H1 (cell line): ENCODE results near the gene SPATA31D4. TPM values are rescaled to one million over a fixed set of nuclear protein-coding genes. Genes with fewer than 3 reads are reported as not detected.

Experiments used
- CTCF ChIA-PET: fragments of 300-600 bp; sonication (Branson Sonifier 250); formaldehyde crosslinking; loops from one replicate; lab custom pipeline; 2021; ENCODE audit not compliant: partially characterized antibody; lab: Charles Lee
- POLR2A ChIA-PET: fragments of 300-600 bp; sonication (Branson Sonifier 250); formaldehyde crosslinking; loops from one replicate; lab custom pipeline; 2021; ENCODE audit warnings: inconsistent platforms; ENCODE audit not compliant: partially characterized antibody; lab: Charles Lee
- DNase-seq, 2 experiments: peaks; one replicate each; pipeline versions ENCODE4 v3.0.0 to v3.0.0-alpha.2; 2010 to 2022; ENCODE audit warnings: low spot score in 2 of 2, low read depth in 1 of 2, mixed read lengths in 1 of 2
- FAIRE-seq: peaks from 2 replicates; lab custom pipeline; 2011; peaks lifted over from hg19 to GRCh38; lab: Jason Lieb, UNC
- H2AFZ ChIP-seq: 2 replicates; pipeline ENCODE4 v1.8.1; 2012; ENCODE audit warnings: low read length, inconsistent platforms
- H2AK5ac ChIP-seq: 2 replicates; pipeline ENCODE4 v1.6.1; 2013; ENCODE audit warnings: low read depth, low read length
- H2BK120ac ChIP-seq: replicated peaks from 2 replicates; pipeline ENCODE3; 2013; ENCODE audit warnings: low read depth, low read length, inconsistent platforms
- H2BK12ac ChIP-seq: 2 replicates; pipeline ENCODE4 v1.6.1; 2013; ENCODE audit warnings: low read depth, low read length
- H2BK15ac ChIP-seq: 2 replicates; pipeline ENCODE4 v1.6.1; 2013; ENCODE audit warnings: low read length
- H2BK20ac ChIP-seq: 2 replicates; pipeline ENCODE4 v1.6.1; 2013; ENCODE audit warnings: low read length
- H2BK5ac ChIP-seq: 2 replicates; pipeline ENCODE4 v1.6.1; 2013; ENCODE audit warnings: low read depth, low read length
- H3K14ac ChIP-seq: 2 replicates; pipeline ENCODE4 v1.6.1; 2013; ENCODE audit warnings: inconsistent platforms; ENCODE audit not compliant: insufficient read length
- H3K18ac ChIP-seq: 2 replicates; pipeline ENCODE4 v1.6.1; 2013; ENCODE audit warnings: low read length; ENCODE audit errors: extremely low read depth
- H3K23ac ChIP-seq: 2 replicates; pipeline ENCODE4 v1.6.1; 2013; ENCODE audit warnings: inconsistent platforms; ENCODE audit not compliant: insufficient read length
- H3K23me2 ChIP-seq: 2 replicates; pipeline ENCODE4 v1.6.1; 2013; ENCODE audit warnings: low read depth, low read length
- H3K27ac ChIP-seq: 2 replicates; pipeline ENCODE4 v1.6.1; 2011; ENCODE audit warnings: low read depth, low read length, inconsistent platforms
- H3K27me3 ChIP-seq, 4 experiments: replicated peaks in 1 of 4; 1 replicate in 1 of 4; 2 replicates in 3 of 4; pipeline versions ENCODE4 v1.6.1 to v1.8.1; 2011 to 2013; ENCODE audit warnings: low read length in 3 of 4, mild to moderate bottlenecking in 3 of 4, inconsistent platforms in 2 of 4, mixed read lengths in 2 of 4, moderate library complexity in 1 of 4; ENCODE audit not compliant: control insufficient read depth in 3 of 4, insufficient read depth in 3 of 4; ENCODE audit errors: extremely low read depth in 1 of 4
- H3K36me3 ChIP-seq, 4 experiments: 2 replicates each; pipeline versions ENCODE4 v1.6.1 to v1.8.1; 2011 to 2013; ENCODE audit warnings: mild to moderate bottlenecking in 4 of 4, low read length in 3 of 4, moderate library complexity in 2 of 4, control low read depth in 1 of 4, inconsistent platforms in 1 of 4; ENCODE audit not compliant: insufficient read depth in 4 of 4, control insufficient read depth in 2 of 4
- H3K4ac ChIP-seq: replicated peaks from 2 replicates; pipeline ENCODE3; 2013; ENCODE audit warnings: low read length, low read depth, mixed read lengths, inconsistent platforms; ENCODE audit not compliant: insufficient read length
- H3K4me1 ChIP-seq, 4 experiments: replicated peaks in 1 of 4; 1 replicate in 1 of 4; 2 replicates in 3 of 4; pipeline versions ENCODE4 v1.6.1 to v1.8.1; 2011 to 2013; ENCODE audit warnings: low read length in 3 of 4, inconsistent platforms in 2 of 4, mixed read lengths in 1 of 4; ENCODE audit not compliant: insufficient read depth in 4 of 4, control insufficient read depth in 3 of 4
- H3K4me2 ChIP-seq, 2 experiments: 2 replicates each; pipeline versions ENCODE4 v1.6.1 to v1.8.1; 2011 to 2013; ENCODE audit warnings: low read depth in 2 of 2, low read length in 2 of 2, control low read depth in 1 of 2, inconsistent platforms in 1 of 2, mild to moderate bottlenecking in 1 of 2; ENCODE audit not compliant: insufficient read depth in 1 of 2
- H3K4me3 ChIP-seq, 4 experiments: fragments of 200-600, 300-600 bp in 1 of 4; sonication (generic), shearing (Covaris generic), sonication (Bioruptor Twin) in 1 of 4; 2 replicates each; pipeline versions ENCODE4 v1.5.1 to v1.8.1; 2011 to 2016; ENCODE audit warnings: low read length in 4 of 4, low read depth in 3 of 4, control low read depth in 2 of 4, inconsistent platforms in 2 of 4, mild to moderate bottlenecking in 2 of 4, mixed read lengths in 1 of 4, moderate library complexity in 1 of 4; ENCODE audit not compliant: insufficient read depth in 2 of 4; ENCODE audit errors: extremely low read depth in 1 of 4
- H3K56ac ChIP-seq: replicated peaks from 2 replicates; pipeline ENCODE3; 2013; ENCODE audit warnings: low read depth, mild to moderate bottlenecking, mixed read lengths, low read length, inconsistent platforms; ENCODE audit not compliant: insufficient read length
- H3K79me1 ChIP-seq: 2 replicates; pipeline ENCODE4 v1.6.1; 2013; ENCODE audit warnings: low read depth, low read length, control low read depth
- H3K79me2 ChIP-seq, 2 experiments: 2 replicates each; pipeline versions ENCODE4 v1.6.1 to v1.8.1; 2012 to 2013; ENCODE audit warnings: low read length in 2 of 2, mild to moderate bottlenecking in 2 of 2, inconsistent platforms in 1 of 2; ENCODE audit not compliant: insufficient read depth in 2 of 2, control insufficient read depth in 1 of 2
- H3K9ac ChIP-seq, 4 experiments: replicated peaks in 1 of 4; 1 replicate in 1 of 4; 2 replicates in 3 of 4; pipeline versions ENCODE4 v1.6.1 to v1.8.1; 2011 to 2013; ENCODE audit warnings: low read depth in 3 of 4, low read length in 3 of 4, control low read depth in 2 of 4, mild to moderate bottlenecking in 2 of 4, moderate library complexity in 2 of 4, inconsistent platforms in 1 of 4; ENCODE audit errors: extremely low read depth in 1 of 4
- H3K9me3 ChIP-seq, 2 experiments: 2 replicates each; pipeline versions ENCODE4 v1.6.1 to v1.8.1; 2012 to 2013; ENCODE audit warnings: mild to moderate bottlenecking in 2 of 2, moderate library complexity in 2 of 2, control low read depth in 1 of 2, inconsistent platforms in 1 of 2, low read depth in 1 of 2, low read length in 1 of 2, mixed read lengths in 1 of 2; ENCODE audit not compliant: insufficient read depth in 2 of 2
- H4K20me1 ChIP-seq, 2 experiments: replicated peaks in 1 of 2; 2 replicates each; pipeline versions ENCODE3 to v1.8.1; 2011 to 2013; ENCODE audit warnings: inconsistent platforms in 2 of 2, low read length in 2 of 2, mild to moderate bottlenecking in 1 of 2; ENCODE audit not compliant: insufficient read depth in 2 of 2, control insufficient read depth in 1 of 2
- H4K5ac ChIP-seq: 2 replicates; pipeline ENCODE4 v1.6.1; 2013; ENCODE audit warnings: low read length, low read depth, mixed read lengths, inconsistent platforms; ENCODE audit not compliant: insufficient read length
- H4K8ac ChIP-seq: 2 replicates; pipeline ENCODE4 v1.8.0; 2013; ENCODE audit warnings: mild to moderate bottlenecking, moderate library complexity, low read length, inconsistent platforms; ENCODE audit not compliant: insufficient read depth; ENCODE audit errors: extremely low read depth
- H4K91ac ChIP-seq: replicated peaks from 2 replicates; pipeline ENCODE3; 2013; ENCODE audit warnings: low read length, mixed read lengths, inconsistent platforms; ENCODE audit not compliant: insufficient read length
- CHD1 ChIP-seq: IDR thresholded peaks from 2 replicates; pipeline ENCODE4 v1.6.1; 2012; ENCODE audit warnings: low read depth, low read length, improper control_type of control experiment
- CREB1 ChIP-seq: IDR thresholded peaks from 2 replicates; pipeline ENCODE4 v1.6.1; 2012; ENCODE audit warnings: inconsistent platforms
- EZH2 ChIP-seq: fragments of 200-600 bp; sonication (generic); IDR thresholded peaks from 2 replicates; pipeline ENCODE4 v1.7.1; 2012; ENCODE audit warnings: low read depth, mild to moderate bottlenecking, moderate library complexity, low read length, inconsistent platforms; ENCODE audit not compliant: severe bottlenecking
- RAD21 ChIP-seq, 2 experiments: IDR thresholded peaks in 1 of 2; conservative IDR thresholded peaks in 1 of 2; 2 replicates each; pipeline ENCODE4 v1.6.1; 2011; ENCODE audit warnings: low read depth in 2 of 2, low read length in 2 of 2, improper control_type of control experiment in 1 of 2, inconsistent platforms in 1 of 2, mild to moderate bottlenecking in 1 of 2, moderate library complexity in 1 of 2
- RBBP5 ChIP-seq: IDR thresholded peaks from 2 replicates; pipeline ENCODE4 v1.7.1; 2012; ENCODE audit warnings: low read depth, mild to moderate bottlenecking, inconsistent platforms, low read length, moderate library complexity, borderline replicate concordance
- TBP ChIP-seq: IDR thresholded peaks from 2 replicates; pipeline ENCODE4 v1.6.1; 2011; ENCODE audit warnings: low read depth, low read length, improper control_type of control experiment
- WGBS, 2 experiments: shearing (Covaris generic) in 1 of 2; methylation state at CpG; one replicate each; pipeline versions ENCODE4 v1.1.6 to v1.1.7; 2013 to 2015; ENCODE audit warnings: low lambda C conversion rate in 2 of 2, mixed read lengths in 2 of 2, inconsistent platforms in 1 of 2, low coverage in 1 of 2, missing lambda C conversion rate in 1 of 2; ENCODE audit not compliant: insufficient replicate concordance in 2 of 2, insufficient coverage in 1 of 2, insufficient read length in 1 of 2; ENCODE audit errors: extremely low coverage in 1 of 2, missing lambda C conversion rate in 1 of 2; 5-methylcytosine and 5-hydroxymethylcytosine counted together
- polyA plus RNA-seq, 7 experiments: library from polyadenylated mRNA; depleted of rRNA in 3 of 7; stranded (reverse) in 5 of 7; unstranded in 2 of 7; fragments of >200 nt in 5 of 7; fragments of 200-250 nt in 2 of 7; gene quantifications; 1 replicate in 5 of 7; 2 replicates in 1 of 7; 4 replicates in 1 of 7; pipeline versions ENCODE4 v1.2.1 to v1.2.3, GENCODE V29; 2011 to 2013; ENCODE audit warnings: missing spikeins in 2 of 7, mixed read lengths in 2 of 7
- total RNA-seq: library from RNA; stranded (reverse); fragmentation: NEBNext Ultra II Directional; extraction: Animal tissue kit (Norgen Biotek cat#: 25700); gene quantifications from 2 replicates; pipeline ENCODE4 v1.2.1, GENCODE V29; 2021
- TF ChIP-seq, protein P1 (sequence below), 3 experiments: IDR thresholded peaks; 1 replicate in 2 of 3; 2 replicates in 1 of 3; pipeline versions ENCODE4 v1.5.1 to v1.6.1; 2011; ENCODE audit warnings: low read length in 3 of 3, mild to moderate bottlenecking in 3 of 3, inconsistent platforms in 2 of 3, low read depth in 1 of 3, moderate library complexity in 1 of 3; ENCODE audit not compliant: insufficient read depth in 1 of 3; ENCODE audit errors: control extremely low read depth in 1 of 3

The SPATA31D4 gene
- total and polyA plus RNA-seq, 2 of the 8 experiments (the other 6 are each of a cell fraction or from before 2014, with no cell fraction given), result not detected

DNA sequence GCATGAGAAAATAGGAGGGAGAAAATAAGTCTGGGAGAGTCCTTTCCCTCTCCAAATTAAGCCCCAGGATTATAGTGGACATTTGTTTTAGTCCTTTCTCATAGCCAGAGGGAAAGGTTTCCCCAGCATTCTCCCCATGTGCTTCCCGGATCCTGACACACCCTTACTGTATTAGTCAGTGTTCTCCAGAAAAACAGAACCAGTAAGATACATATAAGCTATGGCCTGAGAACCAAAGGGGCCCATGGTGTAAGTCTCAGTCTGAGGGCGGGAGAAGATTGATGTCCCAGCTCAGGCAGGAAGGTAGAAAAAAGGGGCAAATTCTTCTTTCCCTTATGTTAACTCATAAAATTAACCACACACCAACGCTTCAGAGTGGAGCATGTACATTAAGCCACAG is 25.6 kb upstream of the SPATA31D4 start:
- Histone ChIP-seq H3K18ac (no peak overlapping the region), H3K36me3 (no peaks in the 10 kb centered on the region), H2AFZ (no peak overlapping the region), H3K23me2 (no peaks in the 10 kb centered on the region; the same call in 1 of the 2 replicates), H3K4me1 (peaks cover 0 to 3% (median 0%) of the 10 kb centered on the region in 4 experiments; a peak in 2 of 7 replicates), H2BK120ac (no peak overlapping the region), H3K56ac (no peak overlapping the region), H2BK5ac (no peak overlapping the region), H2BK20ac (no peak overlapping the region), H2BK15ac (no peak overlapping the region), H4K8ac (no peak overlapping the region), H4K91ac (no peak overlapping the region), H3K27me3 (no peaks in the 10 kb centered on the region), H3K79me2 (no peaks in the 10 kb centered on the region), H3K9ac (no peak overlapping the region), H2BK12ac (no peak overlapping the region), H3K23ac (no peak overlapping the region), H4K20me1 (no peaks in the 10 kb centered on the region), H3K9me3 (no peaks in the 10 kb centered on the region), H3K27ac (no peak overlapping the region), H3K14ac (no peak overlapping the region), H3K4me2 (no peak overlapping the region), H2AK5ac (no peak overlapping the region), H3K79me1 (no peaks in the 10 kb centered on the region), H3K4me3 (no peak overlapping the region), H3K4ac (no peak overlapping the region), H4K5ac (no peak overlapping the region)
- WGBS, 2 experiments, result 93% methylated on average over 3 of the region's 3 CpGs; no CpG with 5 or more reads in 1 of the 2 experiments
- ChIA-PET POLR2A (no interaction called here), CTCF (no interaction called here)
- FAIRE-seq (no peak), DNase-seq (no peak)
- no peak for TF ChIP-seq EZH2
- TF ChIP-seq RBBP5, result no peak
- TF ChIP-seq, protein P1, sequence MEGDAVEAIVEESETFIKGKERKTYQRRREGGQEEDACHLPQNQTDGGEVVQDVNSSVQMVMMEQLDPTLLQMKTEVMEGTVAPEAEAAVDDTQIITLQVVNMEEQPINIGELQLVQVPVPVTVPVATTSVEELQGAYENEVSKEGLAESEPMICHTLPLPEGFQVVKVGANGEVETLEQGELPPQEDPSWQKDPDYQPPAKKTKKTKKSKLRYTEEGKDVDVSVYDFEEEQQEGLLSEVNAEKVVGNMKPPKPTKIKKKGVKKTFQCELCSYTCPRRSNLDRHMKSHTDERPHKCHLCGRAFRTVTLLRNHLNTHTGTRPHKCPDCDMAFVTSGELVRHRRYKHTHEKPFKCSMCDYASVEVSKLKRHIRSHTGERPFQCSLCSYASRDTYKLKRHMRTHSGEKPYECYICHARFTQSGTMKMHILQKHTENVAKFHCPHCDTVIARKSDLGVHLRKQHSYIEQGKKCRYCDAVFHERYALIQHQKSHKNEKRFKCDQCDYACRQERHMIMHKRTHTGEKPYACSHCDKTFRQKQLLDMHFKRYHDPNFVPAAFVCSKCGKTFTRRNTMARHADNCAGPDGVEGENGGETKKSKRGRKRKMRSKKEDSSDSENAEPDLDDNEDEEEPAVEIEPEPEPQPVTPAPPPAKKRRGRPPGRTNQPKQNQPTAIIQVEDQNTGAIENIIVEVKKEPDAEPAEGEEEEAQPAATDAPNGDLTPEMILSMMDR (IDR thresholded peaks at IDR 0.05; ENCODE audit: control extremely low read depth in 1 of 3, insufficient read depth in 1 of 3, low read depth in 1 of 3, low read length in 3 of 3), result no peak
- no peak for TF ChIP-seq RAD21 (IDR thresholded peaks at IDR 0.05 in 1 of 2, conservative IDR thresholded peaks at IDR 0.05 in 1 of 2; ENCODE audit: low read depth in 2 of 2, low read length in 2 of 2)
- TF ChIP-seq CHD1, result no peak
- no peak for TF ChIP-seq TBP
- no peak for TF ChIP-seq CREB1
